CD4-positive, alpha-beta T cell treated with Interleukin-4 for 1 hour (primary cell): ENCODE data around the gene XCL1.
"Not testable (repeated sequence)": the region's sequence is repeated elsewhere in the genome, so short reads cannot be mapped to it uniquely, and the experiment has no call there.

Source experiments
- DNase-seq, 2 donors: peaks; one replicate each; pipeline ENCODE4 v3.0.0-alpha.2; 2020 to 2022

The XCL1 gene, protein sequence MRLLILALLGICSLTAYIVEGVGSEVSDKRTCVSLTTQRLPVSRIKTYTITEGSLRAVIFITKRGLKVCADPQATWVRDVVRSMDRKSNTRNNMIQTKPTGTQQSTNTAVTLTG

GRCh38 chr1:168576245-168576688 is at the start of gene XCL1:
TSS of gene XCL1 (plus strand) at chr1:168576605. CDS start at chr1:168576638, 33 bp downstream.
- peak in 1 of 2 donors; percentile 26 for DNase-seq

DNA sequence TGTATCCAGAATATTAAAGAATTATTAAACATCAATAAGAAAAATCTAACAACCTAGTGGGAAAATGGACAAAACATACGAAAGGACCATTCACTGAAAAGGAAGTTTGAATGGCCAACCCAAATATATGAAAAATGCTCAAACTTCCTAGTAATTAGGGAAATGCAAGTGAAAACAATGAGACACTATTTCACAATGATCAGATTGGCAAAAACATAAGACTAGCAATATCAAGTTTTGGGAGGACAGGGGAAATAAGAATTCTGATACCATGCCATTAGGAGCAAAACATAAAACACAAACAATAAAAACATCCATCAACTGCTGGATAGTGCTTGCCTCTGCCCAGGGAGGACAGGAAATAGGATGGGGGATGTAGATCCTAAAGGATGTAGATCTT is 46.9 kb upstream of the XCL1 start:
- DNase-seq, result no peak

GRCh38 chr1:168531615-168532345 is 44.6 kb upstream of the XCL1 start:
- peak in 1 of 2 donors; percentile 62 for DNase-seq

DNA sequence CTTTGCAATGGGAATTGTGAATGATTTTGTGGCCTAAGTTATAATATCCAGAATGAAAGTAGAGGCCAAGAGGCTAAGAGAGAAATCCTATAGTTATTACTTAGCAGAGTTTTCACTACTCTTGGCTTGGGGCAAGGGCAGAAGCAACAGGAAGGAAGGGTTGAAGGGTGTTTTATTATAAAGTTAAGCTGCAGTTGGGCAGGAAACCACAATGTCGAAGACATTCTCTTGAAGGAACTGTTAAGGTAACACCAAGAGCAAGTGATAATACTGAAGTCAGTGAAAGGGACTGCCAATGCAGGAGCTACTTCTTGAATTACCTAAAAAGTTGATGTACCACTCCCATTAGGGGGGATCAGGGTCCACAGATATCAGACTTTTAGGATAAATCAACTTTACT is 40.9 kb upstream of the XCL1 start:
- DNase-seq, result peak; percentile 30 to 70

GRCh38 chr1:168540798-168541197 is 35.6 kb upstream of the XCL1 start:
- DNase-seq, result not testable (repeated sequence)

DNA sequence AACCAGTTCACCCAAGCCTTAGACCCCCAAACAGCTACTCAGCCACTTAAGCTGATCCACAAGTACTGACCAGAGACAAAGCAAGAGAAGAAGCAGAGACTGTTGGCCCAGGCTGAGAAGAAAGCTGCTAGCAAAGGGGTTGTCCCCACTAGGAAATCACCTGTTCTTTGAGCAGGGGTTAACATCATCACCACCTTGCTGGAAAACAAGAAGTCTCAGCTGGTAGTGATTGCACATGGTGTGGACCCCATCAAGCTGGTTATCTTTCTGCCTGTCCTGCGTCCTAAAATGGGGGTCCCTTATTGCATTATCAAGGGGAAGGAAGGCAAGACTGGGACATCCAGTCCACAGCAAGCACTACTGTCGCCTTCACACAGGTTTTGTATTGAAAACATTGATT is 33.4 kb upstream of the XCL1 start:
- DNase-seq, result not testable (repeated sequence)

DNA sequence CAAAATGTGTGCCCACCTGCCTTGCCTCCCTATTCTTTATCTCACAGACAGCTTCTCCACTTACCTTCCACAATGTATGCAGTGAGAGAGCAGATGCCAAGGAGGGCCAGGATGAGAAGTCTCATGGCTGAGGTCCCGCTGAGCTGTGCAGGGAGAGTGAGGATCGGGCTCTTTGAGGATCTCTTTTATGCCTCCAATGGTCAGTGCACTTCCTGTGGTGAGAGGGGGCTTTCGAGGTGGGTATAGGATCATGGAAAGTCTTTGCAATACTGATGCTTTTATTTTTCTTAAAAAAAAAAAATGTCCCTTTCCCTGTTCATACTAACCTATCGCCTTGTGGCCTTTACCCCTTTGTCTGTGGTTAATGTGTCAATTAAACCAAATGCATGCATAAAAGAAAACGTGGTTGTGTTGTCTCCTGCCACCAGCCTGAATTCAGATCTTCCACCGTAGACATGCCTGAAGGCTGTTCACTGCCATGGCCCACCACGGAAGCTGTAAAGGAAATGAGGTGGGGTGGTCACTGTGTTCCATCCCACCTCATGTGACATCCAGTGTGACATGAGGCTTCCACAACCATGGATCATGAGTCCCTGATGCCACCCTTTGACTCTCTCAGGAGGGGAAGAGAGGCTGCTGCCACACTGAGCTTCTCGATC is 32.4 kb upstream of the XCL1 start, which contains the start of gene XCL2:
XCL2 (minus strand) TSS at position 158 of the 659 bp plus-strand sequence; CDS start at position 125, 33 bp downstream.
- peak in 1 of 2 donors; percentile 19 for DNase-seq

DNA sequence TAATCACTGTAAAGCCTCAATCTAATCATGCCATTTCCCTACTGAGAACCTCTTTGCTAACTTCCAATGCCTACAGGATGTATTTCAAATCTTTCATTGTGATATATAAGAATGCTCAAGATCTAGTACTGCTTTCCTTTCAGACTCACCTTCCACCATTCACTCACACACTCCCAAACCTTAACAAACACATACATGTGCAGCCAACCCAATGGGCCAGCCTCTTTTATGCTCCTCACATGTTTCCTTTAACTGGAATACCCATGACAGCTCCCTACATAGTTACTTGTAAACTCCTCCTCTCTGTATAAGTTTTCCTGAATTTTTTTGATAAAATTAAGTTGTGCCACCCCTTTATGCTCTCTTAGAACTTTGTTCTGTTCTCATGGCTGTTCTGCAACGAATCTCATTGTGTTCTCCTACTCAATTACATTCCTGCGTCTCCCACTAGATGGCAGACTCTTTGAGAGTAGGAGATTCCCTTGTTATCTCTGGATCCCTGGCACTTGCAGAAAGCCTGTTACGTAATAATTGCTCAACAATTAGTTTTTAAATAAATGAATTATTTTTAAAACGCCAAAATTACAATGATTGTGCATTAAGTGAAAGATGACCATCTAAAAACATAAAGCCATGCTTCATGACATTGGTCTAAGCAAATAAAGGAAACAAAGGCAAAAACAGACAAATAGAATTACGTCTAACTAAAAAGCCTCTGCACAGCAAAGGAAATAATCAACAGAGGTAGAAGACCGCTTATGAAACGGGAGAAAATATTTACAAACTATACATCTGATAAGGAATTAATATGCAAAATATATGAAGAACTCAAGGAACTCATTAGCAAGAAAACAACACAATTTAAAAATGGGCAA is 30.5 kb upstream of the XCL1 start:
- not testable (repeated sequence) for DNase-seq

DNA sequence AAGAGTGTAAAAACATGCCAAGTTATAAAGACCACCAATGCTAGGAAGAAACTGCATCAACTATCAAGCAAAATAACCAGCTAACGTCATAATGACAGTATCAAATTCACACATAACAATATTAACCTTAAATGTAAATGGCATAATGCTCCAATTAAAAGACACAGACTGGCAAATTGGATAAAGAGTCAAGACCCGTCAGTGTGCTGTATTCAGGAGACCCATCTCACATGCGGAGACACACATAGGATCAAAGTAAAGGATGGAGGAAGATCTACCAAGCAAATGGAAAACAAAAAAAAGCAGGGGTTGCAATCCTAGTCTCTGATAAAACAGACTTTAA is 29.9 kb upstream of the XCL1 start:
- DNase-seq, result not testable (repeated sequence)

GRCh38 chr1:168550971-168551370 is 25.4 kb upstream of the XCL1 start:
- DNase-seq, result no peak

GRCh38 chr1:168551688-168552087 is 24.7 kb upstream of the XCL1 start:
- no peak for DNase-seq

GRCh38 chr1:168552961-168553360 is 23.4 kb upstream of the XCL1 start:
- no peak for DNase-seq

- DNase-seq, result peak in 1 of 2 donors; percentile 17
These were observed 22.5 kb upstream of the XCL1 start for GRCh38 chr1:168553680-168554553.

DNA sequence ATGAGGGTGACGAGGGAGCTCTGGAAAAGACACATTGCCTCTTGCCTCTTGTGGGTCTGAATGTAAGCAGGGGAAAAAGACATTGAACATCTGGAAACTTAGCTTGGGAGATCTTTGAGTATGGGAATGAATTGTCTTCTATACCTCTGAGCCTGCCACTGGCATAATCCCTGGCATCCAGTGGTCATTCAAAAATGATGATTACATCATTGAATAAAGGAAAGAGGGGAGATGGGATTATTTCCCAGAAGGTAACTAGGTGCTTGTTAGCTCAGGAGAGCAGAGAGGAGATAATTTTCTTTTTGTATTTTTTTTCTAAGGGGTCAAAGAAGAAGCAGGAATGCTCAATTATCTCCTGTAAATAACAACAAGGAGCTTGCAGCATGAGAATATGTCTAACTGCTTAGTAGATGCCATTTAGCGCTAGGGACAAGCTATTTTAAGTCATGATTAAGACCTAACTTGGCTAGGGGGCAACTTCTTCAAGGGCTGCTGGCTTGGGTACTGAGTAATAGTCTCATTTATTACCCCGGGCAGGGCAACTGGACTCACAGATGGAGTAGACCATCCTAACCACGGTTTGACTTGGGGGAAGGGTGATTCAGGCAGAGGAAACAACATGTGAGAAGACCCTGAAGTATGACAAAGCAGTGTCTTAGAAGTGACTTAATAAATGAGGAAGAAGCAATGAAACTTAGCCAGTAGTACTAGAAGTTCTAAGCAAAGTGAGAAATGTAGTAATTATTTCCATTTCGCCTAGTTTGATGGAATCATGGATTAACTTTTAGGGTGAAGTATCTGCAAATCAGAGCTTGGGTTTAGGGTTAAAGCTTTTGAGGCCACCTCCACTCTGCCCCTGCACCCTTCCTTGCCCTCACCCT is 21.6 kb upstream of the XCL1 start:
- no peak for DNase-seq

GRCh38 chr1:168555508-168556046 is 20.8 kb upstream of the XCL1 start:
- DNase-seq, result no peak

- no peak for DNase-seq
These were observed 19.8 kb upstream of the XCL1 start for GRCh38 chr1:168556647-168557046.

DNA sequence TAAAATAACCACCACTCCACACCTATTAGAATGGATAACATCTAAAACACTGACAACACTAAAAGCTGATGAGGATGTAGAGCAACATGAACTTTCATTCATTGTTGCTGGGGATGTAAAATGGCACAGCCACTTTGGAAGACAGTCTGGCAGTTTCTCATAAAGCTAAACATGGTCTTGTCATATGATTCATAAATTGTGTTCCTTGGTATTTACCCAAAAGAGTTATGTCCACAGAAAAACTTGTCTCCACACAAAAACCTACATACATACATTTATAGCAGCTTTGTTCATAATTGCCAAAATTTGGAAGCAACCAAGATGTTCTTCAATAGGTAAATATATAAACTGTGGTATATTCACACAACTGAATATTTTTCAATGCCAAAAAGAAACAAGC is 16.0 kb upstream of the XCL1 start:
- DNase-seq, result no peak

- DNase-seq, result no peak
These were observed 14.4 kb upstream of the XCL1 start for GRCh38 chr1:168561989-168562388.

DNA sequence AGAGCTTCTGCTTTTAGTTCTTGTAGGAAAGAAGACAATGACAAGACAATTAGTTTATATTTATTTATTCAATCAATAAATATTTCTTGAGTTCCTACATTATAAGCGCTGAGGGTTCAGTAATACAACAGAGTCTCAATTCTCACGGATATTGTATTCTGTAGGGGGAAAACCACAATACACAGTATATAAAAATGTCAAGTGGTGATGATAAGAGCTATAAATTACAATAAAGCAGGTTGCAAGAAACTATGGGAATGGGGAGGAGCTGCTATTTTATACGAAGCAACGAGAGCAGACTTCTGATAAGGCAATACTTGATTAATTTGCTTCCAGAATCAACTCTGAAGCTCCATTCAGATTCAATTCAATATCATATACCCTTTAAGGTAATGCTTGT is 10.6 kb upstream of the XCL1 start:
- no peak for DNase-seq

DNA sequence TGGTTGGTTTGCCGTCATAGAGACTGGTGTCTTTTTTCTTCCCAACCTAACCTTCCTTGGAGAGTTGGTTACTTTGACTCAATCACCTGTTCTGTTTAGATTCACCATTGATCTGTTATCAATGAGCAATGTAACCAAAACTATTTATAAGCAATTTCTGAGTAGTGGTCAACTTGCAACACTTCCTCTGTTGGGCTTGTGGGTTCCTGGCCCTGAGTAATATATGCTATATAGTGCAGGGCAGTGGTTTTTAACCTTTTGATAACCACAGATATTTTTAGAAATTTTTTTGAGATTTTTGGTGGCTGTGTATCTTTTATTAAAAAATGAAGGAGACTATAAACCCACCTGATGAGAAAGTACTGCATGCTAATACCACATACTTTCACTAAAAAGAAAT is 9.4 kb upstream of the XCL1 start:
- no peak for DNase-seq

DNA sequence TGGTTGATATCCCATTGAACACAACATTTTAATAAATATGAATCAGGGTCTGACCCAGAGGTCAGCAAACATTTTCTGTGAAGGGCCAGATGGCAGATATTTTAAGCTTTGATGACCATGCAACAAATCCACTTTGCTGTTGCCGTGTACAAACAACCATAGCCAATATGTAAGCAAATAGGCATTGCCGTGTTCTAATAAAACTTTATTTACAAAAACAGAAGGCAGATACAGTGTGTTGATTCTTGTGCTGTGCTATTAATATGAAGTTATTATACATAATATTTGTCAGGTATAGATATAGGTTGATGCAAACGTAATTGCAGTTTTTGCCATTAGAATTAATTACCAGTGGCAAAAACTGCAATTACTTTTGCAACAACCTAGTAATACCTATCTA is 8.8 kb upstream of the XCL1 start:
- no peak for DNase-seq
